Glomerular visceral epithelial cell (primary cell): ENCODE data around the gene CLDN19.
A peak's percentile ranks its signal among the peaks of the same experiment; 100 is the strongest.

Experiments
- DNase-seq: peaks from one replicate; pipeline ENCODE4 v3.0.0-alpha.2; 2016; ENCODE audit errors: extremely low spot score

The CLDN19 gene, protein sequence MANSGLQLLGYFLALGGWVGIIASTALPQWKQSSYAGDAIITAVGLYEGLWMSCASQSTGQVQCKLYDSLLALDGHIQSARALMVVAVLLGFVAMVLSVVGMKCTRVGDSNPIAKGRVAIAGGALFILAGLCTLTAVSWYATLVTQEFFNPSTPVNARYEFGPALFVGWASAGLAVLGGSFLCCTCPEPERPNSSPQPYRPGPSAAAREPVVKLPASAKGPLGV

DNA sequence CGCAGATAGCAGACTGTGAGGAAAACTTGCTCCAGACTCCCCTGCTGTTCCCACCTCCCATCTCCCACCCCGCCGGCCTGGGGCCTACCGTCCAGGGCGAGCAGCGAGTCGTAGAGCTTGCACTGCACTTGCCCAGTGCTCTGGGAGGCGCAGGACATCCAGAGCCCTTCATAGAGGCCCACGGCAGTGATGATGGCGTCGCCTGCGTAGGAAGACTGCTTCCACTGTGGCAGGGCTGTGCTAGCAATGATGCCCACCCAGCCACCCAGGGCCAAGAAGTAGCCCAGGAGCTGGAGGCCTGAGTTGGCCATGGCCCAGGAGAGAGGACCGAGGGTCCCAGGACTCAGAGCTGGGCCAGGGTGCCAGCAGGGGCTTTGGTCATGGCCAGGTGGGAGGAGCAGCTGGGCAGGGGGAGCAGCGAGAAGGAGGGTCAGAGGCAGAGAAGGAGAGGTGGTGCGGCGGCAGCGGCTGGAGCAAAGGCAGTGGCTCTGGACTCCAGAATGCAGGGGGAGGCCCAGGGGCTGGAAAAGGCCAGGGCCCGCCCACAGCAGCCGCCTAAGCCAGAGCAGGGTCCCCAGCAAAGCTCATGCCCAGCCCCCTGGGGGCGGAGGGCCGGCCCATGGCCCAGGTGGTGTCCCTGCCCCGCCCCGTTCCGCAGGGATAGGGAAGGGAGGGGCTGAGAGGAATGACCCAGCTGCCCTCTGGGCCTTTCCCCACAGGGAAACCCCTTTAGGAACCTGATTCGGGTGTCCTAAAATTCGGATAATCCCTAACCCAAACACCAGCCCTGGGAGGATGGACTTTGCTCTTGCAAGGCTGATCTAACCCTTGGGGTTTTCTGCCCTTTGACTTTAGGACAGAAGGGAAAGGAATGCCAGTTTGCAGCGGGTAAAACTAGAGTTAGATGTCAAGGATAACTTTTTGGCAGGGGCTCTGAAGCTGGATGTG is at the start of gene CLDN19:
Gene CLDN19 (minus strand): TSS at position 484 of the 948 bp plus-strand sequence. CDS start 173 bp downstream, at position 311.
- DNase-seq: no peak

GRCh38 chr1:42788021-42788420 is 48.0 kb upstream of the CLDN19 start:
- DNase-seq: no peak

DNA sequence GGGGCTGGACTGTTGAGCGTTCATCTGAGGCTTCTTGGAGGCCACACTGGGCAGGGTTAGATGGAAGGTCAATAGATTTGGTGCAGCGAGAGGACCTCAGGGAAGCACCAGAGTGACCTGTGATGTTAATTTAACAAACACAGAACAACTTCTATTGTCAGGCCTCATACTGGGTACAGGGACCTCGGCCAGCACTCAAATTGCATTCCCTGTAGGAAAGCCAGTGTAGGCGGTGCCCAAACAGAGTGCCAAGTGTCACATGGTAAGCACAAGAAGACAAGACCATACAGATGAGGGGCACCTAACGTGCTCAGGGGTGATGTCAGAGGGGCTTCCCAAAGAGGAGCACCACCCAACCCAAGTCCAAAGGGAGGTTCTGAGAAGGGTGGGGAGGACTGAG is 46.1 kb upstream of the CLDN19 start:
- no peak for DNase-seq

- no peak for DNase-seq
Measured at GRCh38 chr1:42784946-42785693, 45.1 kb upstream of the CLDN19 start, which contains the start of gene TMEM269. TSS of gene TMEM269 (plus strand) at chr1:42784991. CDS start at chr1:42789894, 4,903 bp downstream.

DNA sequence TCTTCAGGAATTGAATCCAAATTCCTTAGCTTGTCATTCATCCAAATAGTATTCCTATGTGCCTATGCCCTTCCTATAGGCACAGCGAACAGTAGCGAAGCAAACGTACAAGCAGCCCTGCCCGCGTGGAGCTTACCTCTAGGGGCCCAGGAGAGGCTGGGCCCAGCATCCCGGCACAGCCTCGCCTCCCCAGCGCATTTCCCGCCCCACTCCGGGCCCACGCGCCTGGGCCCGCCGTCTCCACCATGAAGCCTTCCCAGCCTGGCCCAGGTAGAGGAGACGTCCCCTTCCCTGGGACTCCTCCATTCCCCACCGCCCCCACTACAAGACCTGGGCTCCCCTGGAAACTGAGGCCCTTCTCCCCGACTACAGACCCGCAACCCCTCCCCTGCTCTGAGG is 44.5 kb upstream of the CLDN19 start:
- no peak for DNase-seq

DNA sequence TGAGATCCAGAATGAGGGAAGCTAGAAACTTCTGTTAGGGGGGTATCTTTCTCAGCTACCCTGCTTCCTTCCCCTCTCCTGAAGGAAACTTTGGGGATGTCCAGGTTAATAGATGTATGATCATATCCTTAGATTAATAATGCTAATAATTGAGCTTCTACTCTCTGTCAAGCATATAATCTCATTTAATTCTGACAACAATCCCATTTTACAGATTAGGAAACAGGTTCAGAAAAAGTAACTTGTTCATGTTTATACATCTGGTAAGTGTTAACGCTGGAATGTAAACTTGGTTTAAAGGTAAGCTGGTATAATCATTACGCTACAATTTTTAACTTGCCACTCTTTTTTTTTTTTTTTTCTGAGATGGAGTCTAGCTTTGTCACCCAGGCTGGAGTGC is 43.1 kb upstream of the CLDN19 start:
- no peak for DNase-seq

GRCh38 chr1:42780176-42780575 is 40.1 kb upstream of the CLDN19 start:
- no peak for DNase-seq

GRCh38 chr1:42779725-42780124 is 39.7 kb upstream of the CLDN19 start:
- no peak for DNase-seq

GRCh38 chr1:42777852-42778251 is 37.8 kb upstream of the CLDN19 start:
- DNase-seq: peak; percentile 38

DNA sequence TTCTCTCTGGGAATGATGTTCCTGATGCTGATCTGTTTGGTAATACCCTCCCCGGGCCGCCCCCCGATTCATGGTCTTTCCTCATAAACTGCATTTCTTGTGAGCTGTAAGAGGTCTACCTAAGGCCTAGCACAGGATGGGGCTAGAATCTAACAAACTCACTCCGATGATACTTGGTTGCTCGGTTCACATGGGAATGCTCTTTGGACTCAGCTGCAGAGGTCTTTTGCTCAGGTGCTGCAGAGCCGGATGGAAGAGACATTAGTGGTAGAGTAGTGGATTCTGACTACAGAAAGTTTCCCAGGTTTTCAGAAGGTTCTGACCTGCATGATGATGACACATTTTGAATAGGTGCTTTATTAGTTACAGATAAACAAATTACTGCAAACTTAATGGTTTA is 36.5 kb upstream of the CLDN19 start:
- DNase-seq: no peak

DNA sequence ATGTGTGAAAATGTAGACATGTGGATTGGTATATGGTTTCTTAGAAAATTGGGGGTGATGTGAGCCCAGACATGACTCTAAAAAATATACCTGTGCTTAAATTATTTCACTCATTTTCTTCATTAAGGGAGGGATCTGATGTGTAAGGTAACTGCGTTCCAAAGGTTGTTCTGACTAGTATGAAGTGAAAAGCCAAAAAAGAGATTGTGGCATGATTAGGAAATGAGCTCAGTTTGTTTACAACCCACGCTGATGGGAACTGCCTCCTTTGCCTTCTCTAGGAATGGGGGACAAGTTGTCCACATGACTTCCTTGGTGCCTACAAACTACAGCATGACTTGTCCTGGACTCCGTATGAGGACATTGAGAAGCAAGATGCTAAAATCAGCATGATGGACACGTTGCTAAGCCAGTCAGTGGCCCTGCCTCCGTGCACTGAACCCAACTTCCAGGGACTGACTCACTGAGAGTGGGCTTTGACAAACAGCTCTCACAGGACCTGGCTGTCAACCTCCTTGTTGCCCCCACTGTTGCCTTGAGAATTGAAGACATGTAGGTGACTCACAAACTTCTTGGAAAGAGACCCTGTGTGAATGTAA is 35.0 kb upstream of the CLDN19 start:
- DNase-seq: no peak

- DNase-seq: no peak
Measured at GRCh38 chr1:42773420-42773819, 33.4 kb upstream of the CLDN19 start.

- DNase-seq: no peak
Measured at GRCh38 chr1:42769811-42770210, 29.8 kb upstream of the CLDN19 start.

GRCh38 chr1:42768172-42768571 is 28.1 kb upstream of the CLDN19 start:
- no peak for DNase-seq

- DNase-seq: no peak
Measured at GRCh38 chr1:42767510-42768000, 27.5 kb upstream of the CLDN19 start.

DNA sequence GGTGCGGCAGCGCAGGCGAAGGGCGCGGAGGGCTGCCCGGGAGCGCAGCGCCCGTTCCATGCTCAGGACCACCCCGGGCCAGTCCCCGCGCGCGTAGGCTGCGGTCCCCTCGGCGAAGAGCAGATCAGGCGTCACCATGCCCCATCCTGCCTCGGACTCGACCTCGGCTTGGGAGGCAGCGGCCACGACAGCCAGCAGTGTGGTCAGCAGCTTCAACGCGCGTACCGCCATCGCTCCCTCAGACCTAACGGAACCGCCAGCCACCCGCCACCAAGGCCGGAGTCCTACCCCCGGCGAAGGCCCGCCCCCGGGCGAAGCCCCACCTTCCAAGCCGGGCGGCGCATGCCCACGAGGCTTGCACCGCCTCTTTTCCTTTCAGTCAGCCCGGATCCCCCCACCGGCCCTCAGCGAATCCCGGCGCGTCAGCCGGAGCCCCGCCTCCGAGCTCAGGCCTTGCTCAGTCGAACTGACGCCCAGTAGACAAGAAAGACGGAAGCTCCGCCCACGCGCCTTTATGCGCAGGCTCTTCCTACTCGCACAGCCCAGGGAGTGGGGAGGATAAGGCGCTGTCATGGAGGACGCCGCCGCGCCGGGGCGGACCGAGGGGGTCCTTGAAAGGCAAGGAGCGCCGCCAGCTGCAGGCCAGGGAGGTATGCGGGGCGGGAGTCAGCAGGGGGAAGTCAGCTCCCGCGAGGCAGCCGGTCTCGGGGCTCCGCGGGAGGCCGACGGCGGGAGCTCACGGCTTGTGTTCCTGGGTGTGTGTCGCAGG is 26.9 kb upstream of the CLDN19 start, which contains the start of the genes C1orf50 and P3H1:
Gene C1orf50 (plus strand): TSS at position 509 of the 769 bp plus-strand sequence. CDS start 63 bp downstream, at position 572.
Gene P3H1 (minus strand): TSS at position 288 of the 769 bp plus-strand sequence. CDS start 57 bp downstream, at position 231.
- DNase-seq: peak; percentile 99

DNA sequence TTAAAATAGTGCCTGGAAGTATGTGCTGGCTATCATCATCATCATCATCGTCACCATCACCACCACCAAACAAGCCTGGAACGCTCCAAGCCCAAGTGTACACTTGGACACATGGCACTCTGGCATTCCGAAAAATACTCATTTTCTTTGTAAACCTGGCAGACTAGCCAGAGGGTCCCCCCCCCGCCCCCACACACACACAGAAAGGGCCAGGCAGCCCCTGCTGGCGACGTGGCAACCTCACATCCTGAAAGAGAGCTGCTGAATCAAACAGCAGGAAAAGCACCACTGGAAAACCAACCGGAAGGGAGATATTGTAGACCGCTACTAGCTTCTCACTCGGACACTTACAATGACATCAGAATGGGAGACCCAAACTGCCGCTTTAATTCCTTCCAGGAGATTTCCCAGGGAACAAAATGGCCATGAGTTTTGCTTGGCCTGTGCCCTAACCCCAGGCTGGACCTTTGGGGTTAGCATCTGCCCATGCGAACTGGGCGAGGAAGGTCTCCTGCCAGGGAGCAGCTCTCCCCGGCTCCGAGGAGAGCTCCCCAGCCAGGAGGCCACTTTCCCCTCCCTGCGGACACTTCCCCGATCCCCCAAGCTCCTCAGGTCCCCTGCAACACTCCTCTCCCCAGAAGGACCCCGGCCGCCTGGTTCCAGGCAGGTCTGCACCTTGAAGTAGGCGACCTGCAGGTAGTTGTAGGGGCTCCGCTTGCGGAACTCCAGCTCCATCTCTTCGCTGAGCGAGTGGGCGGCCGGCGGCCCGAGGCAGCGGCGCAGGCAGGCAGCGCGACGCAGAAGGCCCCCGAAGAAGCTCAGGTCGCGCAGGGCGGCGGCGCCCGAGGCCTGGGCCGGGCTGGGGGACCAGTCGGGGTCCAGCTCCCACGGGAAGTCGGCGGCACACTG is 26.1 kb upstream of the CLDN19 start:
- DNase-seq: peak; percentile 83

DNA sequence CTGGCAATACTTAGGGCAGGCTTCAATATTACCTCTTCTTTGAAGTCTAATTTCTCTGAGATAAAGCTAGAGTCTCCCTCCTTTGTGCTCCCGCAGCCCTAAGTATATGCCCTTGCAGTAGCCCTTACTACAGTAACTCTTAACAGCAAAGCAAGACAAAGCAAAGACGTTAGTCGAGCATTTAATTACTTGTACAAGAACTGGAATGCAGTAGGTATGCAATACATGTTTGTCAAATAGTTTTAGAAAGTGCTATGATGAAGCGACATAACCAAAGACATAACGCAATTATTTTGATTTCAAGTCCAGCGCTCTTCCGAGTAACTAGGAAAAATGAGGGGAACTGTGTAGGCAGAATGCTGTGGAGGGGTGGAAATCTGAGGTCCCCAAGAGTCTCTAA is 25.2 kb upstream of the CLDN19 start:
- DNase-seq: no peak

DNA sequence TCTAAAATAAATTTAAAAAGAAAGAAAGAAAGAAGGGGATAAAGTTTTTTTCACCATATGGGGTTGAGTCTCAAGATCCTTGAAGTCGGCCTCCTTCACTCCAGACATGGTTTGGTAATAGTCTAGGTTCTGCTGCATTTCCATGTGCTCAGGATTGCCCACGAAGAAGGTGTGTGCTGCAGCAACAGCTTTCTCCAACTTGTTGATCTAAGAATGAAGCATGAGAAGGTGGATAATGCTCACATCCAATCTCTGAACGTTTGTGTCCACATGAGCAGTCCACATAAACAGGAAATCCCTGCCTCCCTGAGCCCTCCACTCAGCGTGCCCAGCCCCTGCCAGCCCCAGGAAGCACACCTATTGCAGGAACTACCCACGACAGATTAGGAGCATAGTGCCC is 22.2 kb upstream of the CLDN19 start:
- DNase-seq: no peak

DNA sequence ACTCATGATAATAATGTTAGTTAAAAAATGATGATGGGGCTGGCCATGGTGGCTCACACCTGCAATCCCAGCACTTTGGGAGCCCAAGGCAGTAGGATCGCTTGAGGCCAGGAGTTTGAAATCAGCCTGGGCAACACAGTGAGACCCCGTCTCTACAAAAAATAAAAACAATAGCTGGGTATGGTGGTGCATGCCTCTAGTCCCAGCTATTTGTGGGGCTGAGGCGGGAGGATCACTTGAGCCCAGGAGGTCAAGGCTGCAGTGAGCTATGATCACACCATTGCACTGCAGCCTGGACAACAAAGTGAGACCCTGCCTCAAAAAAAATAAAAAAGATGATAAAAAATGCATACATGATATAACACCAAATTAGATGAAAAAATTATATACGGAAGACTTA is 21.5 kb upstream of the CLDN19 start:
- DNase-seq: no peak
